ENCODE results near the gene RASAL2. TPM values are rescaled to one million over a fixed set of nuclear protein-coding genes. Genes with fewer than 3 reads are reported as not detected.

The RASAL2 gene
- total and polyA plus RNA-seq, 9 of the 15 experiments (the other 6 are each of a cell fraction or from before 2014, with no cell fraction given), result 0.13 to 1.0 (median 0.62) TPM

DNA sequence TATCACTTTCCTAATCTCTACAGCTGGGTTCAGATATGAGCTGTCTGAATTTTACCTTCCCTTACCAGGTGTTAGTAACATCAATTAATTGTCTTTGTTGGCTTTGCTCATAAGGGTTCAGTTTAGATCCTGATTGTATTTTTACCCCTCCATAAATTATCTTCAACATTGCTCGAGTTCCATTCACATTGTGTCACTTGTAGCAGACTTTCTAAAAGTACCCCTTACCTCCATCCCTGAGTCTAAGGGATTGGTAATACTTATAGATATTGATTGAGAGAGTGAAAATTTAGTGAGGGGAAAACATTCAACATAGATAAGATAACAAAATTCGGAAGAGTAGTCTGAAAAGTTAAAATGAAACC is 7.3 kb downstream of the RASAL2 start (continued):
- TF ChIP-seq, protein P1, sequence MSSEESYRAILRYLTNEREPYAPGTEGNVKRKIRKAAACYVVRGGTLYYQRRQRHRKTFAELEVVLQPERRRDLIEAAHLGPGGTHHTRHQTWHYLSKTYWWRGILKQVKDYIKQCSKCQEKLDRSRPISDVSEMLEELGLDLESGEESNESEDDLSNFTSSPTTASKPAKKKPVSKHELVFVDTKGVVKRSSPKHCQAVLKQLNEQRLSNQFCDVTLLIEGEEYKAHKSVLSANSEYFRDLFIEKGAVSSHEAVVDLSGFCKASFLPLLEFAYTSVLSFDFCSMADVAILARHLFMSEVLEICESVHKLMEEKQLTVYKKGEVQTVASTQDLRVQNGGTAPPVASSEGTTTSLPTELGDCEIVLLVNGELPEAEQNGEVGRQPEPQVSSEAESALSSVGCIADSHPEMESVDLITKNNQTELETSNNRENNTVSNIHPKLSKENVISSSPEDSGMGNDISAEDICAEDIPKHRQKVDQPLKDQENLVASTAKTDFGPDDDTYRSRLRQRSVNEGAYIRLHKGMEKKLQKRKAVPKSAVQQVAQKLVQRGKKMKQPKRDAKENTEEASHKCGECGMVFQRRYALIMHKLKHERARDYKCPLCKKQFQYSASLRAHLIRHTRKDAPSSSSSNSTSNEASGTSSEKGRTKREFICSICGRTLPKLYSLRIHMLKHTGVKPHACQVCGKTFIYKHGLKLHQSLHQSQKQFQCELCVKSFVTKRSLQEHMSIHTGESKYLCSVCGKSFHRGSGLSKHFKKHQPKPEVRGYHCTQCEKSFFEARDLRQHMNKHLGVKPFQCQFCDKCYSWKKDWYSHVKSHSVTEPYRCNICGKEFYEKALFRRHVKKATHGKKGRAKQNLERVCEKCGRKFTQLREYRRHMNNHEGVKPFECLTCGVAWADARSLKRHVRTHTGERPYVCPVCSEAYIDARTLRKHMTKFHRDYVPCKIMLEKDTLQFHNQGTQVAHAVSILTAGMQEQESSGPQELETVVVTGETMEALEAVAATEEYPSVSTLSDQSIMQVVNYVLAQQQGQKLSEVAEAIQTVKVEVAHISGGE (CRISPR knock-in tag; IDR thresholded peaks at IDR 0.05), result no peak
- no peak for TF ChIP-seq MBD2 (IDR thresholded peaks at IDR 0.05; ENCODE audit: borderline replicate concordance, low read depth)

DNA sequence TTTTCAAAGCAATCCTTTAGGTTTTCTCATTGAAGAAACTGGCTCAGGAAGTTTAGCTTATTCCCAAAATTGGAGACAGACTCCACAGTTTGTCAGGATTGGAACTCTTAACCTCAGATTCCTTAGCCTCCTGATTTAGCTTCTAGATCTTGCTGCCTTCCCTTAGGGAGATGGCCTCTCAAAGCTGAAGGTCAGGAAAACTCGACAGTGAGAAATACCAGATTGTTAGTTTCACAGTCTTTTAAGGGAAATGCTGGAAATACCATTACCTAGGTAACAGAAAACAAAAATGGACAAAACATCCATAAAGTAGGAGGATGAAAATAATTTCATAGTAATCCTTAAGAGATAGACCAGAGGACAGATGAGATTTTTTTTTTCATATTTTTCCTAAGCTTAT is 7.8 kb downstream of the RASAL2 start:
- H3K4me2 ChIP-seq (ENCODE audit: insufficient read depth, low read length), result no peak overlapping the region
- ChIA-PET CTCF (ENCODE audit: low intra/inter-chr PET ratio) (interaction anchor here (0.7 kb wide), 1 partner anchor 11 kb away, joined by 3 read pairs; no protein-coding TSS in a partner anchor), POLR2A (no interaction called here)
- FAIRE-seq (no peak), ATAC-seq (no peak), DNase-seq (ENCODE audit: extremely low read depth in 1 of 4, low spot score in 3 of 4) (no peak)
- no peak overlapping the region for H3K9ac ChIP-seq (ENCODE audit: insufficient read depth in 1 of 2, low read depth in 2 of 2, low read length in 2 of 2)
- H3K27ac ChIP-seq (ENCODE audit: extremely low read depth, low read depth, low read length), result no peak overlapping the region
- WGBS (ENCODE audit: insufficient coverage, low coverage, missing lambda C conversion rate), result 0% methylated on average over 1 of the region's 1 CpG
- no peaks in the 10 kb centered on the region for H3K9me1 ChIP-seq (ENCODE audit: control insufficient read depth, insufficient read depth, low read length)
- intact Hi-C loops (cut with micrococcal nuclease), result no loop called here
- H4K20me1 ChIP-seq (replicated peaks; ENCODE audit: control insufficient read depth, insufficient read depth, low read length), result no peaks in the 10 kb centered on the region
- H3K4me1 ChIP-seq (replicated peaks in 1 of 2; ENCODE audit: control insufficient read depth in 2 of 2, insufficient read depth in 2 of 2, low read length in 2 of 2), result no peaks in the 10 kb centered on the region
- BruUV-seq (replicated peaks), result no TSS peak
- no peaks in the 10 kb centered on the region for H3K27me3 ChIP-seq (ENCODE audit: control insufficient read depth in 2 of 2, insufficient read depth in 2 of 2, low read length in 2 of 2)
- H3K79me2 ChIP-seq (ENCODE audit: control insufficient read depth, insufficient read depth, low read length), result no peaks in the 10 kb centered on the region
- no peak overlapping the region for H2AFZ ChIP-seq (ENCODE audit: low read depth, low read length)
- H3K36me3 ChIP-seq (ENCODE audit: control insufficient read depth, insufficient read depth, low read length), result no peaks in the 10 kb centered on the region
- in situ Hi-C loops (cut with MboI), result no loop called here
- no peaks in the 10 kb centered on the region for H3K9me3 ChIP-seq (replicated peaks; ENCODE audit: control insufficient read depth, insufficient read depth, low read depth, low read length)
- TF ChIP-seq NFIC (IDR thresholded peaks at IDR 0.05), result no peak
- TF ChIP-seq, protein P2, sequence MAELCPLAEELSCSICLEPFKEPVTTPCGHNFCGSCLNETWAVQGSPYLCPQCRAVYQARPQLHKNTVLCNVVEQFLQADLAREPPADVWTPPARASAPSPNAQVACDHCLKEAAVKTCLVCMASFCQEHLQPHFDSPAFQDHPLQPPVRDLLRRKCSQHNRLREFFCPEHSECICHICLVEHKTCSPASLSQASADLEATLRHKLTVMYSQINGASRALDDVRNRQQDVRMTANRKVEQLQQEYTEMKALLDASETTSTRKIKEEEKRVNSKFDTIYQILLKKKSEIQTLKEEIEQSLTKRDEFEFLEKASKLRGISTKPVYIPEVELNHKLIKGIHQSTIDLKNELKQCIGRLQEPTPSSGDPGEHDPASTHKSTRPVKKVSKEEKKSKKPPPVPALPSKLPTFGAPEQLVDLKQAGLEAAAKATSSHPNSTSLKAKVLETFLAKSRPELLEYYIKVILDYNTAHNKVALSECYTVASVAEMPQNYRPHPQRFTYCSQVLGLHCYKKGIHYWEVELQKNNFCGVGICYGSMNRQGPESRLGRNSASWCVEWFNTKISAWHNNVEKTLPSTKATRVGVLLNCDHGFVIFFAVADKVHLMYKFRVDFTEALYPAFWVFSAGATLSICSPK (IDR thresholded peaks at IDR 0.05; ENCODE audit: borderline replicate concordance), result no peak
- TF ChIP-seq, protein P3, sequence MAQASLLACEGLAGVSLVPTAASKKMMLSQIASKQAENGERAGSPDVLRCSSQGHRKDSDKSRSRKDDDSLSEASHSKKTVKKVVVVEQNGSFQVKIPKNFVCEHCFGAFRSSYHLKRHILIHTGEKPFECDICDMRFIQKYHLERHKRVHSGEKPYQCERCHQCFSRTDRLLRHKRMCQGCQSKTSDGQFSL (CRISPR knock-in tag; IDR thresholded peaks at IDR 0.05), result no peak
- TF ChIP-seq, protein P3 (tag; IDR thresholded peaks at IDR 0.05), result no peak
- no peak for TF ChIP-seq ZNF707 (CRISPR knock-in tag; conservative IDR thresholded peaks at IDR 0.05)
- no peak for TF ChIP-seq KLF10 (CRISPR knock-in tag; IDR thresholded peaks at IDR 0.05)
- no peak for TF ChIP-seq SMARCB1 (IDR thresholded peaks at IDR 0.05; ENCODE audit: insufficient read length, low read depth)
- TF ChIP-seq POLR3G (IDR thresholded peaks at IDR 0.05; ENCODE audit: extremely low read depth, insufficient read length, insufficient replicate concordance), result no peak
- TF ChIP-seq DNMT1 (IDR thresholded peaks at IDR 0.05), result no peak
- no peak for TF ChIP-seq MECOM (CRISPR knock-in tag; IDR thresholded peaks at IDR 0.05)
- TF ChIP-seq BCL6 (CRISPR knock-in tag; IDR thresholded peaks at IDR 0.05), result no peak
- TF ChIP-seq ZNF384 (IDR thresholded peaks at IDR 0.05; ENCODE audit: low read depth, low read length), result no peak
- no peak for TF ChIP-seq CBFA2T2 (conservative IDR thresholded peaks at IDR 0.05)
- TF ChIP-seq ZNF3 (CRISPR knock-in tag; IDR thresholded peaks at IDR 0.05), result no peak
- TF ChIP-seq ELF1 (tag; IDR thresholded peaks at IDR 0.05), result no peak
- TF ChIP-seq EHMT2 (IDR thresholded peaks at IDR 0.05), result no peak
- H3K4me3 ChIP-seq, result no peak overlapping the region

Measured in K562 (cell line).